GM18526 (cell line): ENCODE results near the gene CDK8.

Experiments
- POLR2A ChIP-seq: IDR thresholded peaks from 3 replicates; pipeline ENCODE4 v1.6.1; 2011; ENCODE audit not compliant: insufficient read length; ENCODE audit errors: extremely low read depth

The CDK8 gene

GRCh38 chr13:26230703-26231102, 23.2 kb upstream of the CDK8 start:
- TF ChIP-seq POLR2A, result no peak

GRCh38 chr13:26236296-26236695, 17.6 kb upstream of the CDK8 start:
- no peak for TF ChIP-seq POLR2A

DNA sequence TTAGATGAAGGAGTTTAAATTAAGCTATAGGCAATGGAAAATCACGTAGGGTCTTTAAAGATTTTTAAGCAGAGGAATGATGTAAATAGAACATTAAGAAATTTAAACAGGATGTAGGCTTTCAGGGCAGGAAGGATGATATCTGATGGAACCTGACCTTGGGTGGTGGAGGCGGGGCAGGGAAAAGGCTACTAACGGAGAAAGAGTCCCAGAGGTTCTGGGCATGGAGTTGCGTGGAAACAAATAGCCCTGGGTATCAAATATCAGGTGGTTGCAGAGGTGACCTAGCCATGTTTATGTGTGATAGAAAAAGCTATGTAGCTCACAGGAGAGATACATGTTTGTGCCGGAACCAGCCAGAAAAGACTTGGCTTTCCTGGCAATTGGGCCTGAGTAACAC, 7.8 kb upstream of the CDK8 start:
- no peak for TF ChIP-seq POLR2A

GRCh38 chr13:26247011-26247410, 6.9 kb upstream of the CDK8 start:
- TF ChIP-seq POLR2A, result no peak

DNA sequence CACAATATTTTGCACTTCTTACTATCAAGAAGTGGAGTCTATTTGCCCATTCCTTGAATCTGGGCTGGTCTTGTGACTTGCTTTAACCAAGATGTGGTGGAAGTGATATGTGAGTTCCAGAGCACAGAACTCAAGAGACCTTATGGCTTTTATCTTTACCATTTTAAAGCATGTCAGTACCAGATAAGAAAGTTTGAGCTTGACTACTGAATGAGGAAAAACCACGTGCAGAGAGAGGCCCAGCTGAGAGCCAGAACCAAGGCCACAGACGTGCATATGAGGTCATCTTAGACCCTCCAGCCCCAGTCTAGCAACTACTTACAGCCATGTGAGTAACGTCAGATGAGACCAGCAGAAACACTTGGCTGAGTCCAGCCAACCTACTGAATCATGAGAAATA, 6.3 kb upstream of the CDK8 start:
- no peak for TF ChIP-seq POLR2A

DNA sequence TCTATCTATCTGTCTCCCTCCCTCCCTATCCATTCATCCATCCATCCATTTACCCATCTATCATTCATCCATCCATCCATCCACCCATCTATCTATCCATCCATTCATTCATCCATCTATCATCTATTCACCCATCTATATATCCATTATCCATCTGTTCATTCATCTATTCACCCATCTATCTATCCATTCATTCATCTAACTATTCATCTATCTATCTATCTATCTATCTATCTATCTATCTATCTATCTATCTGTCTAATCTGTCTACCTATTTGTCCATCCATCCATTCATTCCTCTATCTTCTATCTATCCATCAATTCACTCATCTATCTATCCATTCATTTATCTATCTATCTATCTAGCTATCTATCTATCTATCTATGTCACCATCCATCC, 4.4 kb upstream of the CDK8 start:
- TF ChIP-seq POLR2A, result no peak

DNA sequence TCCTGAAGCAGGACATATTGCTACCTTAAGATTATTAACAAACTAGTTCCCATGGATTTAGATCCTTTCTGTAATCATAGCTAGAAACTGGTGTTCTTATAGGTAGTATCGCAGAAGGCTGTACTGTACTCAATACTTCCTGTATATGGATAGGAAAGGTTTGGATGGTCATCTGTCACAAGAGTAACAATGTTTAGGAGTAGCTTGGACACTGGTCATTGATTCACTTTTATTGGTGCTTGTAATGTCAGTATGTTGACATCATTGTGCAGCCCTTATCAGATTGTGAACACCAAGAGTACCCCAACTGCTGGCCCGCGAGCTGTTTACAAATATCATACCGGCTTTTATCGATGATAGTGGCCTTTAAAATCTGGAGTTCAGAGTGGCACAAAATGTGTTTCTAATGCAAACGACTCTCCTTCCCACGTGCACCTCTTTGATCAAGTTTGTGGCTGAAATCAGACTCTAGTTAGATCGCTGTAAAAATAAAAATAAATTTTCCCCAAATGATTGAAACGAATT, 605 bp upstream of the CDK8 start:
- TF ChIP-seq POLR2A, result no peak

- no peak for TF ChIP-seq POLR2A
These were observed 718 bp downstream of the CDK8 start for GRCh38 chr13:26254583-26255111.

DNA sequence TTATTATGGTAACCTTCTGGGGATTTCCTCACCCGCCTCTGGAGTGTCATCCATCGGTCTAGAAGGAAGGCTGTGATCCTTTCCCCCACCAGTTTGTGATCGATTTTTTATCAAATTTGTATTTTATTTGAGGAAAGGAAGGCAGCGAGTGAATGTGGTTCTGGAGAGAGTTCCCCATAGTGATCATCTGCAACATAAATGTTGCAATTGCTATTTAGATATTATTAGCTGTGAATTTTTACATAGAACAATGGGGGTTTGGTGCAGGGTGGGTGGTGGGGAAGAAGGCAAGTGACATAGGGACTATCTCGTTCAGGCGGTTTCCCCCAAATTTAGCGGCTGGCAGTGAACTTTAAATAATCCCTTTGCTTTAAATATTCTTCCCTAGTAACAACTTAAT, 1.2 kb downstream of the CDK8 start:
- no peak for TF ChIP-seq POLR2A

- TF ChIP-seq POLR2A, result no peak
These were observed 1.9 kb downstream of the CDK8 start for GRCh38 chr13:26255691-26256277.

DNA sequence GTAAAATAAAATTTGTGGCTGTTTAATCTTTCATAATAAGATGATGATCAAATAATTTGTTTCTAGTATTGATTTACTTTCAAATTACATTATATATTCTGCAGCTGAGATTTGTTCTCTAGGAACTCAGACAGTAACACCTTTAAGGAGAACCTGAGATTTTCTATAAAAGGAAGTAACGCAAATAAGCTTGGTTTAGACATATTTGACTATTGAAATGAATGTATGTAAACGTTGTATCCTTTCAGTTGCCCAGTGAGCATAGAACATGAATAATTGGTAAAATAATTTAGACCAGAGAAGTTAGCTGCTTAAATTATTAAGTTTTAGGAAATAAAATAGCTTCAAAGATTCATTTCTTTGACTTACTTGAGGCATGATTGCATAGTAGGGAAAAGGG, 3.1 kb downstream of the CDK8 start:
- TF ChIP-seq POLR2A, result no peak

GRCh38 chr13:26259634-26260033, 5.7 kb downstream of the CDK8 start:
- TF ChIP-seq POLR2A, result no peak

DNA sequence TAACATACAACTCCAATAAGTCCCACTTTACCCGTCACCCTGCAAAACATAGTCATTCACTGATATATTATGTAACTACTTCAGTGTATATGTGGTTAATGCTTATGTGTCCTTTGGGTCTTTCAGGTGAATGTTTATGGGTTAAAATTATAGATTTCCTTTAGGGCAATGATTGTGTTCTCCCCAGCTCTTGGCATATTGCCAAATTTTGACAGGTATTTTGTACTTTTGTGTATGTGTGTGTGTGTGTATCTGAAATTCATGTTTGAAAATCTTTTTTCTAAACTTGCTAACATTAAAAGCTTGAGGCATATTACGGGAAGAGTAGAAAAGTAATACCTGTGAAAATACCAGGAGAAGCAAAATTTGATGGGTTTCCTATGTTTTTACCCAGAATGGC, 8.2 kb downstream of the CDK8 start:
- TF ChIP-seq POLR2A, result no peak

DNA sequence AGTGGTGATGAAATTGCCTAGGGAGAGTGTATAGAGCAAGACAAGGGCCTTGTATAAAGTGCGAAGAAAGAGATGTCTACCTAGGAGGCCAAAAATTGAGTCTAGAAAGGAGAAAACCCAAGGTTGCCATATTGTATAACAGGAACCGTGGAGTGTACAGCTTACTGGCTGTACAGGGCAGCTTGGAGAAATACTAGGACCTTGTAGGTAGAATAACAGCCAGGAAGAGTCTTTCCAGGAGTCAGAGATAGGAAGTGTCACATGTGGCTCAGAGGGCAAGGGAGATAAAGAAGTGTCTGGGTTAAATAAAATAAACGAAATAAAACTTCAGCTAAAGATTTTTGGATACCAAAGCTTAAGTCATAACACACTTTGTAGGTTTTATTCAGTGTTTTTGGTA, 12.4 kb downstream of the CDK8 start:
- no peak for TF ChIP-seq POLR2A

GRCh38 chr13:26270707-26271106, 16.8 kb downstream of the CDK8 start:
- no peak for TF ChIP-seq POLR2A

- no peak for TF ChIP-seq POLR2A
These were observed 18.7 kb downstream of the CDK8 start for GRCh38 chr13:26272621-26273020.

- no peak for TF ChIP-seq POLR2A
These were observed 26.4 kb downstream of the CDK8 start for GRCh38 chr13:26280295-26280694.
